Subcutaneous abdominal adipose tissue (tissue), 5 donors: ENCODE data around the gene TOM1.

Source experiments
- H3K27ac ChIP-seq: one replicate; pipeline ENCODE4 v1.7.0; 2013; ENCODE audit warnings: low read depth, mild to moderate bottlenecking, inconsistent platforms, low read length, moderate library complexity
- H3K27me3 ChIP-seq, 5 donors: one replicate each; pipeline ENCODE4 v1.7.0; 2013; ENCODE audit warnings: low read length in 5 of 5, inconsistent platforms in 1 of 5; ENCODE audit not compliant: control insufficient read depth in 5 of 5, insufficient read depth in 4 of 5
- H3K36me3 ChIP-seq, 5 donors: one replicate each; pipeline ENCODE4 v1.7.0; 2013; ENCODE audit warnings: low read length in 5 of 5; ENCODE audit not compliant: control insufficient read depth in 5 of 5, insufficient read depth in 5 of 5
- H3K4me1 ChIP-seq, 5 donors: one replicate each; pipeline ENCODE4 v1.7.0; 2013; ENCODE audit warnings: low read length in 5 of 5, mild to moderate bottlenecking in 3 of 5, moderate library complexity in 1 of 5; ENCODE audit not compliant: control insufficient read depth in 5 of 5, insufficient read depth in 5 of 5
- H3K4me3 ChIP-seq, 5 donors: one replicate each; pipeline ENCODE4 v1.7.0; 2013; ENCODE audit warnings: low read length in 5 of 5, low read depth in 1 of 5
- H3K9ac ChIP-seq, 5 donors: one replicate each; pipeline ENCODE4 v1.7.0; 2013; ENCODE audit warnings: low read length in 5 of 5, mild to moderate bottlenecking in 4 of 5, moderate library complexity in 3 of 5
- H3K9me3 ChIP-seq, 5 donors: one replicate each; pipeline ENCODE4 v1.7.0; 2013; ENCODE audit warnings: low read length in 5 of 5; ENCODE audit not compliant: control insufficient read depth in 5 of 5
- donor health status: healthy.
- donor health status: healthy.
- donor health status: healthy.
- donor health status: healthy.
- donor health status: healthy.

TOM1 gene

DNA sequence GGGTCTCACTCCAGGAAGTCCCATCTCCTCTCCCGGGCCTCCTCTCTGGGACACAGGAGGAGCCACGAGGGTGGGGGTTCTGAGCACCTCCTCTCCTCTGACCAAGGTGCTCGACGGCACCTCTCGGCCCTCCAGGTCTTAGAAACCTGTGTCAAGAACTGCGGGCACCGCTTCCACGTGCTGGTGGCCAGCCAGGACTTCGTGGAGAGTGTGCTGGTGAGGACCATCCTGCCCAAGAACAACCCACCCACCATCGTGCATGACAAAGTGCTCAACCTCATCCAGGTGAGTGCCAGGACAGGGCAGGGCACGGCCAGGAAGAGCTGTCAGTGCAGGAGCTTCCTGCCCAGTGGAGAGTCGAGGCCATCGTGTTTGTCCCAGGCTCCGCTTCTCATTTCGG lies 23.2 kb downstream of the TOM1 start:
- no peak overlapping the region for H3K27ac ChIP-seq
- no peaks in the 10 kb centered on the region for H3K4me1 ChIP-seq
- H3K27me3 ChIP-seq: no peaks in the 10 kb centered on the region
- peaks cover 14 to 98% (median 92%) of the 10 kb centered on the region in 5 donors for H3K36me3 ChIP-seq
- no peaks in the 10 kb centered on the region for H3K9me3 ChIP-seq
- H3K9ac ChIP-seq: no peak overlapping the region
- no peak overlapping the region for H3K4me3 ChIP-seq

DNA sequence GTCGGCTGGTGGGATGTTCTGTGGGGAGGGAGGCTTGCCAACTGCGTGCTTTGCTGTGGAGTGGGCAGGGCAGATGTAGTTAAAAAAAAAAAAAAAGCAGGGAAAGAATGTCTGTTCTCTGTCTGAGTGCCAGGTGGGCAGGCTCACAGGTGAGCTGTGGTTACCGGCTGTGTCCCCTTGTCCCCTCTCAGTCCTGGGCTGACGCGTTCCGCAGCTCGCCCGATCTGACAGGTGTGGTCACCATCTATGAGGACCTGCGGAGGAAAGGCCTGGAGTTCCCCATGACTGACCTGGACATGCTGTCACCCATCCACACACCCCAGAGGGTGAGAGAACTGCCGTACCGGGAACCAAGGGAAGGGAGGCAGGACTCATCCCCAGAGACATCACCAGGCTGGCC lies 23.6 kb downstream of the TOM1 start:
- H3K4me1 ChIP-seq: no peaks in the 10 kb centered on the region
- peaks cover 14 to 98% (median 92%) of the 10 kb centered on the region in 5 donors for H3K36me3 ChIP-seq
- no peaks in the 10 kb centered on the region for H3K27me3 ChIP-seq
- no peaks in the 10 kb centered on the region for H3K9me3 ChIP-seq
- no peak overlapping the region for H3K9ac ChIP-seq
- H3K4me3 ChIP-seq: no peak overlapping the region
- no peak overlapping the region for H3K27ac ChIP-seq

DNA sequence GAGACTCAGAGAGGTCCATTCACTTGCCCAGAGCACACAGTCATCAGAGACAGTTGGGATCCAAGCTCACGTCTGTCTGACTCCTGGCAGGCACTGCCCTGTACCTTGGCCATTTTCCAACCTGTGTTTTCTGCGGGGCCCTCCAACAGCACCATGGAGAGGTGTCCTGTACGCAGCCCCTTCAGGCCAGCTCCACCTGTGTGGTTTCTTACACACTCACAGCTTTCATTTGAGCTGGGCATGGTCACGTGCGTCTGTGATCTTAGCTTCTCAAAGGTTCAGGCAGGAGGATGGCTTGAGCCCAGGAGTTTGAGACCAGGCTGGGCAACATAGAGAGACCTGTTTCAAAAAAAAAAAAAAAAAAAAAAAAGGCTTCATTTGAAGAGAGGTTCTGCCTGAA lies 24.4 kb downstream of the TOM1 start:
- Histone ChIP-seq H3K27me3 (no peaks in the 10 kb centered on the region), H3K27ac (no peak overlapping the region), H3K4me3 (no peak overlapping the region), H3K4me1 (no peaks in the 10 kb centered on the region), H3K9ac (no peak overlapping the region), H3K9me3 (no peaks in the 10 kb centered on the region), H3K36me3 (peaks cover 14 to 94% (median 88%) of the 10 kb centered on the region in 5 donors)

DNA sequence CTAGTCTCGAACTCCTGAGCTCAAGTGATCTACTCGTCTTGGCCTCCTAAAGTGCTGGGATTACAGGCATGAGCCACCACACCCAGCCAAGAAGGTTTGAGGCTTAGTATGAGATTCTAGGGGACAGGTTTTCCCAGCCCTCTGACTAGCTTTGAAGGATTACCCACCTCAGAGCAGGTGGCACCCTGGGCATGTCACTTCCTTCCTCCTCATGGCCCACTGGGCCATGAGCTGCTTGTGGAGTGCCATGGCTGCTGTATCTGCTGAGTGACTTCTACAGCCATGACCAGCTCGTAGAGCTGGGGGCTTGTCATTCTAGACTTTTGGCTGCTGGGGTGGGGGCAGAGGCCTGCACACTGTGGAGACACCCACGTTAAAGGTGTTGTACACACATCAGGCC lies 25.1 kb downstream of the TOM1 start:
- peaks cover 14 to 87% (median 82%) of the 10 kb centered on the region in 5 donors for H3K36me3 ChIP-seq

DNA sequence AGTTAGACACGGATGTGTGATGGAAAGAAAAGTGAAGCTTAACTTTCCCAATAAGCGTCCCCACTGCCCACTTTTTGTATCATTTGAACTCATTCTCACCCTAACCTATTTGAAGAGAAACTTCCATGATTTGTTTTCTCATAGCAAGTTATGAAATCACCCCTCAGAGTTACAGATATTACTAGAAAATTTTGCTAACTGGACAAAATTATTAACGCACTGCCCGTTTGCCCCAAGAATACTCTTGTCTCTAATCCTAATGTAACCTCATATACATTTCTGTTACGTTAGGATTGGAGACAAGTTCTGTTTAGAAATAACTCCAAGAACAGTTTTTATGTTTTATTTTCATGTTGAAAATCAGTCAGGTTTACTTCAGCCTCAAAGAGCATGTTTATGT lies 25.5 kb downstream of the TOM1 start:
- Histone ChIP-seq H3K27ac (no peak overlapping the region), H3K4me1 (peaks cover 0 to 7% (median 7%) of the 10 kb centered on the region in 5 donors), H3K9ac (no peak overlapping the region), H3K27me3 (no peaks in the 10 kb centered on the region), H3K36me3 (peaks cover 14 to 84% (median 77%) of the 10 kb centered on the region in 5 donors), H3K9me3 (no peaks in the 10 kb centered on the region), H3K4me3 (no peak overlapping the region)

More for the DNA sequence above, 25.1 kb downstream of the TOM1 start:
- Histone ChIP-seq H3K9ac (no peak overlapping the region), H3K4me3 (no peak overlapping the region), H3K27ac (no peak overlapping the region), H3K27me3 (no peaks in the 10 kb centered on the region), H3K9me3 (no peaks in the 10 kb centered on the region), H3K4me1 (peaks cover 0 to 4% (median 3%) of the 10 kb centered on the region in 5 donors)

DNA sequence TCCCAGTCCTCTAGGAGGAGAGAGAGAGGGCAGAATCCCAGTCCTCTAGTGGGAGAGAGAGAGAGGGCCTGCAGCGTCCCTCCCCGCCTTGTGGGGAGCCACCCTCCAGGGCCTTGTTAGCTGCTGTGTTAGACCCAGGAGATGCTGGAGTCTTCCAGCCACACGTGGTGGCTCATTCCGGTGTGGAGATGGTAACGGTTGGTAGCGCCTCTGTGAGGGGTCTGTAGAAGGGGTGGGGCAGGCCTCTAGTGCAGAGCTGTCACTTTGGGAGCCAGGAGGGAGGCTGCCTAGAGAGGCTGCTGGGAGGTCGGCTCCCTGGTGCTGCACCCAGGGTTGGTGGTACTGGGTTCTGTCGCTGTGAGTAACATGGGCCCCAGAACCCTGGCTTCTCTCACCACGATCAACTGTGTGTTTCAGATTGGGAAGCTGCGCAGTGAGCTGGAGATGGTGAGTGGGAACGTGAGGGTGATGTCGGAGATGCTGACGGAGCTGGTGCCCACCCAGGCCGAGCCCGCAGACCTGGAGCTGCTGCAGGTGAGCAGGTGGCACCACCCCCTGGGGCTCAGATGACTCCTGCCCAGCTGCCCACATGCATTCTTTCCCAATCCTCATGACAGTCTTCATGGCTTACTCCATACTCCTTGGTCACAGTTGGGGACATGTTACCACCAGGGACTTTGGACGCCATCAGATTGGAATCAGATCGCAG lies 27.3 kb downstream of the TOM1 start:
- H3K9ac ChIP-seq: no peak overlapping the region
- peaks cover 14 to 86% (median 79%) of the 10 kb centered on the region in 5 donors for H3K36me3 ChIP-seq
- no peaks in the 10 kb centered on the region for H3K9me3 ChIP-seq
- H3K27me3 ChIP-seq: no peaks in the 10 kb centered on the region
- H3K4me3 ChIP-seq: no peak overlapping the region
- peaks cover 0 to 15% (median 12%) of the 10 kb centered on the region in 5 donors for H3K4me1 ChIP-seq
- no peak overlapping the region for H3K27ac ChIP-seq

DNA sequence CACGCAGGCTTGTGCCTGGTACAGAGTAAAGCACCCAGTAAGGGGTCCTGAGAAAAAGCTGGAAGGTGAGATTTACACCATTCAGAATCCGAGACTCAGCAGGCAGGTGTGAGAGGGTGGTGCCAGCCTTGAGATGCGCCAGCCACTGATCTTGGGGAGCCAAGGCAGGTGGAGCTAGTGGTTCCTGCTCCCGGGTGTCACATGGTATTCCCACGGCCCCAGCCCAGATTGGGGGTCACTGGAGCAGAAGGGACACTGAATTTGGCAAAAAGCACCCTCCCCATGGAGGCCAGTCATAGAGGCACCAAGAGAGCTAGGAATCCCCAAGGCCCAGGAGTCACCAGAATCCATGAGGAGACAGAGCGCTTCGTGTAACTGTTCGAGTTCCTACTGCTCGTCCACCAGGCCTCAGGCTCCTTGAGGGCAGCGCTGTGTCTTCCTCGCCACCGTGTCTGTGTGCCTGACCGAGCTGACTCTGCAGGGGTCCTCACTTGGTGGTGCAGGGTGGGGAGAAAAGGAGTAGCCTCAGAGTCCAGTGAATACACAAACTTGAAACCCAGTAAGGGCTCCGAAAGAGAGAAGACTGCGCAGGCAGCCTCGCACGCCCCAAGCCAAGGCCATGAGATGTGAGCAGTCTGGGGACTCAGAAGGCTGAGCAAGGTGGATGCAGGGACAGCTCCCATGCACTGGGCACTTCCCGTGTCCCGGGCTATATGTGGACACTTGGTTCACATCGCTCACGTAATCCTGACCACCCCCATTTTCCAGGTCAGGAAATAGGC lies 28.2 kb downstream of the TOM1 start:
- Histone ChIP-seq H3K36me3 (peaks cover 17 to 86% (median 79%) of the 10 kb centered on the region in 5 donors), H3K9me3 (no peaks in the 10 kb centered on the region), H3K9ac (no peak overlapping the region), H3K4me1 (peaks cover 0 to 15% (median 12%) of the 10 kb centered on the region in 5 donors), H3K27me3 (no peaks in the 10 kb centered on the region), H3K4me3 (no peak overlapping the region), H3K27ac (no peak overlapping the region)

DNA sequence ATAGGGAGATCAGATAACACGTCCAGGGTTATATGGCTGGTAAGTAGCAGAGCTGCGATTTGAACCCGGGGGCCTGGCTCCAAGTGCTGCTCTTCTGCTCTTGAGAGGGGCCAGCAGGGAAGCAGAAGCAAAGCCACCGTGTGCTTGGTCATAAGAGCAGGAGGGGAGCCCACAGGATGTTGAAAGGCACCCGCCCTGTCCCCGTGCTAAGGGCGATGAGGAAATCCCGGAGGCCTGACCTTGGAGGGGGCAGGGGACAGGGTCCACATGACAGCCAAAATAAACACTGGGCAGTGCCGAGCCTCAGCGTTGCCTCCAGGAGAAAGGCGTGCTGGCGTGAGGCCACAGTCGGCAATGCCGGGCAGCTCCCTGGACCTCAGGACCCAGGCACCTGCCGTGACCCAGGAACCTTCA lies 28.8 kb downstream of the TOM1 start:
- no peak overlapping the region for H3K9ac ChIP-seq
- no peaks in the 10 kb centered on the region for H3K27me3 ChIP-seq
- no peak overlapping the region for H3K4me3 ChIP-seq
- no peaks in the 10 kb centered on the region for H3K9me3 ChIP-seq
- H3K36me3 ChIP-seq: peaks cover 17 to 86% (median 79%) of the 10 kb centered on the region in 5 donors
- peaks cover 0 to 15% (median 12%) of the 10 kb centered on the region in 5 donors for H3K4me1 ChIP-seq
- no peak overlapping the region for H3K27ac ChIP-seq

DNA sequence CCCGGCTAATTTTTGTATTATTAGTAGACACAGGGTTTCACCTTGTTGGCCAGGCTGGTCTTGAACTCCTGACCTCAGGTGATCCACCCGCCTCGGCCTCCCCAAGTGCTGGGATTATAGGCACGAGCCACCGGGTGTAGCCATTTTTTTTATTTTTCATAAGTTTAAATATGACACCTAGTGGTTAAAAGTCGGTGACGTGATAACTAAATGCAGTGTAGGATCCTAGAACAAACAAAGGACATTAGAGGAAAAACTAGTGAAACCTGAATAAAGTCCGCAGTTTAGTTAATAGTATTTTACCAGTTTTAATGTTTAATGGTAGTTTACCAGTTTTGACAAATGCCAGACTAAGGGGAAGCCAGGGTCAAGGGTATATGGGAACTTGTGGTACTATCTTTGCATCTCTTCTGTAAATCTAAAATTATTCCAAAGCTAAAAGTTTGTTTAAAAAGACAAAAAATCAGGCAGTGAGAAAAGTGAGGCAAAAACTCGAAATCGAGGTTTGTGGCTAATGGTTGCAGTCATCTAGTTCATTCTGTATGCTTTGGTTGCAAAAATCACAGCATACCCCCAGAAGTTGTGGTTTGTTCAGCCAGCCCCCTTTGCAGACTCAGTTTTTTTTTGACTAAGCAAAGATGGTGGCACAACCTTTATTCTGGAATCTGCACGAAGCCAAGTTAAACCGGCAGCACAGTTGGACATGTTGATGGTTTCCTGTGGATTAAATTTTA lies 29.6 kb downstream of the TOM1 start:
- Histone ChIP-seq H3K4me3 (no peak overlapping the region), H3K9ac (no peak overlapping the region), H3K4me1 (peaks cover 0 to 17% (median 12%) of the 10 kb centered on the region in 5 donors), H3K27me3 (no peaks in the 10 kb centered on the region), H3K9me3 (no peaks in the 10 kb centered on the region), H3K27ac (no peak overlapping the region), H3K36me3 (peaks cover 17 to 86% (median 79%) of the 10 kb centered on the region in 5 donors)
